WTC11 (cell line): ENCODE results near the gene XRCC5. TPM values are rescaled to one million over a fixed set of nuclear protein-coding genes. Genes with fewer than 3 reads are reported as not detected.
A peak's percentile ranks its signal among the peaks of the same experiment; 100 is the strongest.

Experiments
- ATAC-seq: fragments of 200-7000 bp; cut with Tn5 transposase; 2 replicates; pipeline ENCODE4 v1.10.0; 2021; ENCODE audit warnings: mild to moderate bottlenecking, moderate library complexity
- CTCF ChIA-PET: fragments of 300-600 bp; sonication (Branson Sonifier 250); formaldehyde crosslinking; loops from one replicate; lab custom pipeline; 2021; ENCODE audit warnings: antibody characterized with exemption; lab: Charles Lee
- POLR2A ChIA-PET: fragments of 350-600 bp; sonication (Branson Sonifier 250); formaldehyde crosslinking; loops from one replicate; lab custom pipeline; 2021; ENCODE audit warnings: antibody characterized with exemption; lab: Charles Lee
- DNase-seq: peaks from one replicate; pipeline ENCODE4 v3.0.0; 2021; ENCODE audit warnings: low spot score
- H3K27ac Mint-ChIP-seq: 2 replicates; pipeline ENCODE4 v1.8.0; 2021; ENCODE audit warnings: mixed read lengths
- H3K27me3 Mint-ChIP-seq: 2 replicates; pipeline ENCODE4 v1.8.0; 2021; ENCODE audit warnings: low read depth, mild to moderate bottlenecking, moderate library complexity, mixed read lengths
- H3K36me3 Mint-ChIP-seq: 2 replicates; pipeline ENCODE4 v1.8.0; 2021; ENCODE audit warnings: mixed read lengths
- H3K4me1 Mint-ChIP-seq: 2 replicates; pipeline ENCODE4 v1.8.0; 2022; ENCODE audit warnings: mixed read lengths
- H3K4me3 Mint-ChIP-seq: 2 replicates; pipeline ENCODE4 v1.8.0; 2021; ENCODE audit warnings: mild to moderate bottlenecking, moderate library complexity, mixed read lengths
- H3K9me3 Mint-ChIP-seq: 2 replicates; pipeline ENCODE4 v1.8.0; 2021; ENCODE audit warnings: mixed read lengths
- CBFB ChIP-seq: sonication (generic); formaldehyde crosslinking; IDR thresholded peaks from 2 replicates; pipeline ENCODE4 v1.8.1; 2022; ENCODE audit warnings: mild to moderate bottlenecking, low read depth, missing genetic modification reagents
- CREB1 ChIP-seq: sonication (generic); formaldehyde crosslinking; IDR thresholded peaks from 2 replicates; pipeline ENCODE4 v1.8.0; 2023; ENCODE audit warnings: mild to moderate bottlenecking, missing genetic modification reagents
- FOXP1 ChIP-seq: sonication (generic); formaldehyde crosslinking; IDR thresholded peaks from 2 replicates; pipeline ENCODE4 v1.8.0; 2022; ENCODE audit warnings: missing genetic modification reagents, mild to moderate bottlenecking, moderate library complexity, borderline replicate concordance
- JUN ChIP-seq: sonication (generic); formaldehyde crosslinking; IDR thresholded peaks from 2 replicates; pipeline ENCODE4 v1.8.0; 2023; ENCODE audit warnings: mild to moderate bottlenecking, missing genetic modification reagents
- MXD4 ChIP-seq: fragments of 250-450 bp; sonication (Bioruptor Pico); IDR thresholded peaks from 2 replicates; pipeline ENCODE4 v1.8.0; 2021; ENCODE audit warnings: mild to moderate bottlenecking, moderate library complexity, borderline replicate concordance
- NR1H2 ChIP-seq: sonication (generic); formaldehyde crosslinking; IDR thresholded peaks from 2 replicates; pipeline ENCODE4 v1.9.0; 2021; ENCODE audit warnings: mild to moderate bottlenecking, moderate library complexity, missing genetic modification reagents
- NR3C1 ChIP-seq: sonication (generic); formaldehyde crosslinking; conservative IDR thresholded peaks from 2 replicates; pipeline ENCODE4 v1.8.1; 2023; ENCODE audit warnings: low read depth, mild to moderate bottlenecking, missing genetic modification reagents
- PRRX2 ChIP-seq: fragments of 250-450 bp; sonication (Bioruptor Pico); IDR thresholded peaks from 2 replicates; pipeline ENCODE4 v1.8.0; 2021; ENCODE audit warnings: mild to moderate bottlenecking
- TCF7 ChIP-seq: sonication (generic); formaldehyde crosslinking; IDR thresholded peaks from 2 replicates; pipeline ENCODE4 v1.8.0; 2022; ENCODE audit warnings: mild to moderate bottlenecking, low read depth, missing genetic modification reagents, moderate library complexity
- TEAD4 ChIP-seq: sonication (generic); formaldehyde crosslinking; IDR thresholded peaks from 2 replicates; pipeline ENCODE4 v1.8.0; 2022; ENCODE audit warnings: mild to moderate bottlenecking, missing genetic modification reagents
- ZNF121 ChIP-seq: sonication (generic); formaldehyde crosslinking; IDR thresholded peaks from 2 replicates; pipeline ENCODE4 v1.8.0; 2023; ENCODE audit warnings: missing genetic modification reagents
- ZNF263 ChIP-seq: sonication (generic); formaldehyde crosslinking; IDR thresholded peaks from 2 replicates; pipeline ENCODE4 v1.8.1; 2022; ENCODE audit warnings: low read depth, mild to moderate bottlenecking, moderate library complexity, missing genetic modification reagents
- ZNF317 ChIP-seq: sonication (generic); formaldehyde crosslinking; IDR thresholded peaks from 2 replicates; pipeline ENCODE4 v1.8.1; 2023; ENCODE audit warnings: low read depth, mild to moderate bottlenecking, moderate library complexity, missing genetic modification reagents, borderline replicate concordance
- ZNF671 ChIP-seq: fragments of 250-450 bp; sonication (Bioruptor Pico); IDR thresholded peaks from 2 replicates; pipeline ENCODE4 v1.8.0; 2021; ENCODE audit warnings: mild to moderate bottlenecking
- total RNA-seq: library from RNA; stranded (reverse); gene quantifications from 3 replicates; pipeline ENCODE4 v1.2.3, GENCODE V29; 2021
- TF ChIP-seq, protein P1 (sequence below): fragments of 250-450 bp; sonication (Bioruptor Pico); IDR thresholded peaks from 2 replicates; pipeline ENCODE4 v1.9.0; 2021; ENCODE audit warnings: moderate library complexity, mild to moderate bottlenecking, inconsistent platforms, borderline replicate concordance
- TF ChIP-seq, protein P2 (sequence below): sonication (generic); formaldehyde crosslinking; IDR thresholded peaks from 2 replicates; pipeline ENCODE4 v1.8.1; 2023; ENCODE audit warnings: mild to moderate bottlenecking, missing genetic modification reagents, moderate library complexity
- TF ChIP-seq, protein P3 (sequence below): sonication (generic); formaldehyde crosslinking; IDR thresholded peaks from 2 replicates; pipeline ENCODE4 v1.8.0; 2022; ENCODE audit warnings: missing genetic modification reagents
- TF ChIP-seq, protein P4 (sequence below): sonication (generic); formaldehyde crosslinking; IDR thresholded peaks from 2 replicates; pipeline ENCODE4 v1.8.1; 2022; ENCODE audit warnings: mild to moderate bottlenecking, moderate library complexity, missing genetic modification reagents
- TF ChIP-seq, protein P5 (sequence below): sonication (generic); formaldehyde crosslinking; IDR thresholded peaks from 2 replicates; pipeline ENCODE4 v1.8.0; 2022; ENCODE audit warnings: mild to moderate bottlenecking, missing genetic modification reagents
- TF ChIP-seq, protein P6 (sequence below): sonication (generic); formaldehyde crosslinking; conservative IDR thresholded peaks from 2 replicates; pipeline ENCODE4 v1.8.1; 2022; ENCODE audit warnings: mild to moderate bottlenecking, missing genetic modification reagents
- TF ChIP-seq, protein P7 (sequence below): sonication (generic); formaldehyde crosslinking; IDR thresholded peaks from 2 replicates; pipeline ENCODE4 v1.8.1; 2022; ENCODE audit warnings: missing genetic modification reagents, borderline replicate concordance
- TF ChIP-seq, protein P8 (sequence below): sonication (generic); formaldehyde crosslinking; IDR thresholded peaks from 2 replicates; pipeline ENCODE4 v1.8.1; 2022; ENCODE audit warnings: mild to moderate bottlenecking, missing genetic modification reagents, moderate library complexity, borderline replicate concordance

The XRCC5 gene
- total RNA-seq, 1 experiment from 2014 or later = 522 TPM

DNA sequence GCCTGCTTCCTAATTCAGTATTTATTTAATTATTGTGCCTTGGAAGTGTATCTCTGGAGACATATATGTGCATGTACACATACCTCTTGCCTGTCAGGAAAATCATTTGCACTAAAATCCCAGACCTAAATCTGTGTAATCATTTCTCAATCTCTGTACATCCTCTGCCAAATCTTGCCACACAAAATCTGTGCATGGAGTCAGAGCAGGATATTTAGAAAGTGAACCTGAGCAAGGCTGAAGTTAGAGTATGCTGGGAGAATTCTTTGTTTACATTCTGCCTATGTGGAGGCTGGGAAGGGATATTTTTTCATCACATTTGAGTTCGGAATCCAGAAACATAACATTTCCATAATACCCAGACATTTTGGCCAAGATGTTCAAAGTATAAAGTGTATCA is 9.3 kb downstream of the XRCC5 start:
- no peak for ATAC-seq
- peak overlapping the region; percentile 40; the same call in 1 of the 2 replicates for H3K27ac Mint-ChIP-seq
- peaks cover 18% of the 10 kb centered on the region for H3K4me1 Mint-ChIP-seq
- ChIA-PET POLR2A (no interaction called here), CTCF (no interaction called here)
- TF ChIP-seq FOXP1 (CRISPR knock-in tag) (no peak), CBFB (CRISPR knock-in tag) (no peak), NR1H2 (CRISPR knock-in tag) (no peak), JUN (no peak)
- no peak overlapping the region for H3K4me3 Mint-ChIP-seq
- no peaks in the 10 kb centered on the region for H3K9me3 Mint-ChIP-seq
- no peak for DNase-seq
- peaks cover 92% of the 10 kb centered on the region for H3K36me3 Mint-ChIP-seq
- H3K27me3 Mint-ChIP-seq = no peaks in the 10 kb centered on the region

DNA sequence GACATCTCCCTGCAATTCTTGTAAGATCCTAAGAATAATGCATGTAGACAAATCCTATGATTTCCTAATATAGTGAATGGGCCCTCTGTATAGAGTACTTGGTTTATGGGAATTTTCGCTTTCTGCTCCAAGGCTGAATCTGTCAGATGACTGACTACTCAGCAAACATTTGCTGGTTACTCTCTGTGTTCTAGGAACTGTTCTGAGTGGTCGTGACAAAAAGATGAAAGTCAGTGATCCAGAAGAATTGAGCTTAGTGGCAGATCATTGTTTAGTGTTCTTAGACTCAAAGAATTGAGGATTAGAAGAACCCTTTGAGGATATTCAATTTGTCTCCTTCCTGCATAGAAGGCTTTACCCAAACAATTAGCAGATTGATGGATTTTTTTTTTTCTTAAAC is 10.0 kb downstream of the XRCC5 start:
- TF ChIP-seq TCF7 (CRISPR knock-in tag) (no peak), CREB1 (no peak), ZNF121 (CRISPR knock-in tag) (no peak), NR3C1 (no peak), MXD4 (CRISPR knock-in tag) (no peak), PRRX2 (CRISPR knock-in tag) (no peak), ZNF671 (CRISPR knock-in tag) (no peak), ZNF317 (no peak), TEAD4 (CRISPR knock-in tag) (no peak), FOXP1 (CRISPR knock-in tag) (no peak), ZNF263 (CRISPR knock-in tag) (no peak)
- TF ChIP-seq, protein P1, sequence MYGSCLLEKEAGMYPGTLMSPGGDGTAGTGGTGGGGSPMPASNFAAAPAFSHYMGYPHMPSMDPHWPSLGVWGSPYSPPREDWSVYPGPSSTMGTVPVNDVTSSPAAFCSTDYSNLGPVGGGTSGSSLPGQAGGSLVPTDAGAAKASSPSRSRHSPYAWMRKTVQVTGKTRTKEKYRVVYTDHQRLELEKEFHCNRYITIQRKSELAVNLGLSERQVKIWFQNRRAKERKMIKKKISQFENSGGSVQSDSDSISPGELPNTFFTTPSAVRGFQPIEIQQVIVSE (CRISPR knock-in tag) = no peak
- TF ChIP-seq, protein P2, sequence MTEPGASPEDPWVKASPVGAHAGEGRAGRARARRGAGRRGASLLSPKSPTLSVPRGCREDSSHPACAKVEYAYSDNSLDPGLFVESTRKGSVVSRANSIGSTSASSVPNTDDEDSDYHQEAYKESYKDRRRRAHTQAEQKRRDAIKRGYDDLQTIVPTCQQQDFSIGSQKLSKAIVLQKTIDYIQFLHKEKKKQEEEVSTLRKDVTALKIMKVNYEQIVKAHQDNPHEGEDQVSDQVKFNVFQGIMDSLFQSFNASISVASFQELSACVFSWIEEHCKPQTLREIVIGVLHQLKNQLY = no peak
- TF ChIP-seq, protein P3, sequence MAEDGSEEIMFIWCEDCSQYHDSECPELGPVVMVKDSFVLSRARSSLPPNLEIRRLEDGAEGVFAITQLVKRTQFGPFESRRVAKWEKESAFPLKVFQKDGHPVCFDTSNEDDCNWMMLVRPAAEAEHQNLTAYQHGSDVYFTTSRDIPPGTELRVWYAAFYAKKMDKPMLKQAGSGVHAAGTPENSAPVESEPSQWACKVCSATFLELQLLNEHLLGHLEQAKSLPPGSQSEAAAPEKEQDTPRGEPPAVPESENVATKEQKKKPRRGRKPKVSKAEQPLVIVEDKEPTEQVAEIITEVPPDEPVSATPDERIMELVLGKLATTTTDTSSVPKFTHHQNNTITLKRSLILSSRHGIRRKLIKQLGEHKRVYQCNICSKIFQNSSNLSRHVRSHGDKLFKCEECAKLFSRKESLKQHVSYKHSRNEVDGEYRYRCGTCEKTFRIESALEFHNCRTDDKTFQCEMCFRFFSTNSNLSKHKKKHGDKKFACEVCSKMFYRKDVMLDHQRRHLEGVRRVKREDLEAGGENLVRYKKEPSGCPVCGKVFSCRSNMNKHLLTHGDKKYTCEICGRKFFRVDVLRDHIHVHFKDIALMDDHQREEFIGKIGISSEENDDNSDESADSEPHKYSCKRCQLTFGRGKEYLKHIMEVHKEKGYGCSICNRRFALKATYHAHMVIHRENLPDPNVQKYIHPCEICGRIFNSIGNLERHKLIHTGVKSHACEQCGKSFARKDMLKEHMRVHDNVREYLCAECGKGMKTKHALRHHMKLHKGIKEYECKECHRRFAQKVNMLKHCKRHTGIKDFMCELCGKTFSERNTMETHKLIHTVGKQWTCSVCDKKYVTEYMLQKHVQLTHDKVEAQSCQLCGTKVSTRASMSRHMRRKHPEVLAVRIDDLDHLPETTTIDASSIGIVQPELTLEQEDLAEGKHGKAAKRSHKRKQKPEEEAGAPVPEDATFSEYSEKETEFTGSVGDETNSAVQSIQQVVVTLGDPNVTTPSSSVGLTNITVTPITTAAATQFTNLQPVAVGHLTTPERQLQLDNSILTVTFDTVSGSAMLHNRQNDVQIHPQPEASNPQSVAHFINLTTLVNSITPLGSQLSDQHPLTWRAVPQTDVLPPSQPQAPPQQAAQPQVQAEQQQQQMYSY (CRISPR knock-in tag) = no peak
- TF ChIP-seq, protein P4, sequence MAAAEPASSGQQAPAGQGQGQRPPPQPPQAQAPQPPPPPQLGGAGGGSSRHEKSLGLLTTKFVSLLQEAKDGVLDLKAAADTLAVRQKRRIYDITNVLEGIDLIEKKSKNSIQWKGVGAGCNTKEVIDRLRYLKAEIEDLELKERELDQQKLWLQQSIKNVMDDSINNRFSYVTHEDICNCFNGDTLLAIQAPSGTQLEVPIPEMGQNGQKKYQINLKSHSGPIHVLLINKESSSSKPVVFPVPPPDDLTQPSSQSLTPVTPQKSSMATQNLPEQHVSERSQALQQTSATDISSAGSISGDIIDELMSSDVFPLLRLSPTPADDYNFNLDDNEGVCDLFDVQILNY (CRISPR knock-in tag) = no peak
- TF ChIP-seq, protein P5, sequence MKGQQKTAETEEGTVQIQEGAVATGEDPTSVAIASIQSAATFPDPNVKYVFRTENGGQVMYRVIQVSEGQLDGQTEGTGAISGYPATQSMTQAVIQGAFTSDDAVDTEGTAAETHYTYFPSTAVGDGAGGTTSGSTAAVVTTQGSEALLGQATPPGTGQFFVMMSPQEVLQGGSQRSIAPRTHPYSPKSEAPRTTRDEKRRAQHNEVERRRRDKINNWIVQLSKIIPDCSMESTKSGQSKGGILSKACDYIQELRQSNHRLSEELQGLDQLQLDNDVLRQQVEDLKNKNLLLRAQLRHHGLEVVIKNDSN (CRISPR knock-in tag) = no peak
- TF ChIP-seq, protein P6, sequence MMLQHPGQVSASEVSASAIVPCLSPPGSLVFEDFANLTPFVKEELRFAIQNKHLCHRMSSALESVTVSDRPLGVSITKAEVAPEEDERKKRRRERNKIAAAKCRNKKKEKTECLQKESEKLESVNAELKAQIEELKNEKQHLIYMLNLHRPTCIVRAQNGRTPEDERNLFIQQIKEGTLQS (CRISPR knock-in tag) = no peak
- TF ChIP-seq, protein P7, sequence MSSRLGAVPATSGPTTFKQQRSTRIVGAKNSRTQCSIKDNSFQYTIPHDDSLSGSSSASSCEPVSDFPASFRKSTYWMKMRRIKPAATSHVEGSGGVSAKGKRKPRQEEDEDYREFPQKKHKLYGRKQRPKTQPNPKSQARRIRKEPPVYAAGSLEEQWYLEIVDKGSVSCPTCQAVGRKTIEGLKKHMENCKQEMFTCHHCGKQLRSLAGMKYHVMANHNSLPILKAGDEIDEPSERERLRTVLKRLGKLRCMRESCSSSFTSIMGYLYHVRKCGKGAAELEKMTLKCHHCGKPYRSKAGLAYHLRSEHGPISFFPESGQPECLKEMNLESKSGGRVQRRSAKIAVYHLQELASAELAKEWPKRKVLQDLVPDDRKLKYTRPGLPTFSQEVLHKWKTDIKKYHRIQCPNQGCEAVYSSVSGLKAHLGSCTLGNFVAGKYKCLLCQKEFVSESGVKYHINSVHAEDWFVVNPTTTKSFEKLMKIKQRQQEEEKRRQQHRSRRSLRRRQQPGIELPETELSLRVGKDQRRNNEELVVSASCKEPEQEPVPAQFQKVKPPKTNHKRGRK (CRISPR knock-in tag) = no peak
- TF ChIP-seq, protein P8, sequence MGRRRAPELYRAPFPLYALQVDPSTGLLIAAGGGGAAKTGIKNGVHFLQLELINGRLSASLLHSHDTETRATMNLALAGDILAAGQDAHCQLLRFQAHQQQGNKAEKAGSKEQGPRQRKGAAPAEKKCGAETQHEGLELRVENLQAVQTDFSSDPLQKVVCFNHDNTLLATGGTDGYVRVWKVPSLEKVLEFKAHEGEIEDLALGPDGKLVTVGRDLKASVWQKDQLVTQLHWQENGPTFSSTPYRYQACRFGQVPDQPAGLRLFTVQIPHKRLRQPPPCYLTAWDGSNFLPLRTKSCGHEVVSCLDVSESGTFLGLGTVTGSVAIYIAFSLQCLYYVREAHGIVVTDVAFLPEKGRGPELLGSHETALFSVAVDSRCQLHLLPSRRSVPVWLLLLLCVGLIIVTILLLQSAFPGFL (CRISPR knock-in tag) = no peak
- TF ChIP-seq, all 79 proteins: peak for 0
- DNase-seq (no peak), ATAC-seq (no peak)
- Mint-ChIP-seq H3K9me3 (no peaks in the 10 kb centered on the region), H3K27ac (peak overlapping the region; percentile 77; the same call in 1 of the 2 replicates), H3K27me3 (no peaks in the 10 kb centered on the region), H3K4me3 (no peak overlapping the region), H3K4me1 (peaks cover 16% of the 10 kb centered on the region), H3K36me3 (peaks cover 92% of the 10 kb centered on the region)
- ChIA-PET POLR2A (no interaction called here), CTCF (no interaction called here)
